Activated T-cell treated with anti-CD3 and anti-CD28 coated beads, Interleukin-2, amount 50 U/mL, for 4 hours (primary cell): ENCODE data around the gene DSC2. TPM values are rescaled to one million over a fixed set of nuclear protein-coding genes. Genes with fewer than 3 reads are reported as not detected.
"Not testable (repeated sequence)": the region's sequence is repeated elsewhere in the genome, so short reads cannot be mapped to it uniquely, and the experiment has no call there.

ENCODE experiments used
- ATAC-seq, 2 donors: fragments of 200-7000 bp; cut with Tn5 transposase; one replicate each; pipeline ENCODE4 v1.10.0; 2021
- DNase-seq: peaks from one replicate; pipeline ENCODE4 v3.0.0-alpha.2; 2020
- H3K27me3 Mint-ChIP-seq: one replicate; pipeline ENCODE4 v1.8.0; 2021; ENCODE audit warnings: low read depth, mixed read lengths
- H3K36me3 Mint-ChIP-seq: one replicate; pipeline ENCODE4 v1.8.0; 2022; ENCODE audit warnings: mixed read lengths; ENCODE audit not compliant: insufficient read depth
- H3K4me1 Mint-ChIP-seq: one replicate; pipeline ENCODE4 v1.8.0; 2021; ENCODE audit warnings: low read depth, mixed read lengths
- H3K4me3 Mint-ChIP-seq: one replicate; pipeline ENCODE4 v1.8.0; 2021; ENCODE audit warnings: mild to moderate bottlenecking, moderate library complexity, mixed read lengths
- H3K9me3 Mint-ChIP-seq: one replicate; pipeline ENCODE4 v1.8.0; 2021; ENCODE audit warnings: mixed read lengths
- total RNA-seq, 3 donors: library from RNA; stranded (reverse); gene quantifications; one replicate each; pipeline ENCODE4 v1.2.1, GENCODE V29; 2021

The DSC2 gene
- total RNA-seq, 3 donors from 2014 or later: 0.08 to 0.11 (median 0.10) TPM

GRCh38 chr18:31044926-31045325 is 57.3 kb downstream of the DSC2 start:
- peaks cover 6% of the 10 kb centered on the region for H3K9me3 Mint-ChIP-seq
- peaks cover 36% of the 10 kb centered on the region for H3K27me3 Mint-ChIP-seq
- DNase-seq: no peak
- H3K36me3 Mint-ChIP-seq: no peaks in the 10 kb centered on the region
- H3K4me3 Mint-ChIP-seq: no peak overlapping the region
- ATAC-seq: no peak
- peaks cover 3% of the 10 kb centered on the region for H3K4me1 Mint-ChIP-seq

- H3K4me1 Mint-ChIP-seq: peaks cover 3% of the 10 kb centered on the region
- peaks cover 39% of the 10 kb centered on the region for H3K27me3 Mint-ChIP-seq
- no peaks in the 10 kb centered on the region for H3K36me3 Mint-ChIP-seq
- DNase-seq (no peak), ATAC-seq (no peak)
- H3K4me3 Mint-ChIP-seq: no peak overlapping the region
- H3K9me3 Mint-ChIP-seq: peaks cover 6% of the 10 kb centered on the region
Observed at GRCh38 chr18:31043709-31044108, 58.5 kb downstream of the DSC2 start.

- Mint-ChIP-seq H3K9me3 (peaks cover under 1% of the 10 kb centered on the region), H3K36me3 (no peaks in the 10 kb centered on the region), H3K4me3 (peak within 1 kb of the TSS; percentile 26), H3K4me1 (peaks cover 3% of the 10 kb centered on the region), H3K27me3 (peaks cover 43% of the 10 kb centered on the region)
- no peak for DNase-seq
- peak in 1 of 2 donors; percentile 27 for ATAC-seq
Observed at GRCh38 chr18:31042406-31043181, 59.6 kb downstream of the DSC2 start, which contains the start of gene DSC3. Gene DSC3, minus strand, starts transcription at chr18:31042742. Its CDS starts 82 bp downstream, at chr18:31042660.

- Mint-ChIP-seq H3K4me1 (peaks cover 3% of the 10 kb centered on the region), H3K4me3 (no peak overlapping the region), H3K36me3 (no peaks in the 10 kb centered on the region), H3K9me3 (no peaks in the 10 kb centered on the region), H3K27me3 (peaks cover 43% of the 10 kb centered on the region)
- DNase-seq (no peak), ATAC-seq (peak in 1 of 2 donors; percentile 34)
Observed at GRCh38 chr18:31042084-31042405, 60.2 kb downstream of the DSC2 start.

GRCh38 chr18:31041271-31042083 is 60.7 kb downstream of the DSC2 start:
- H3K27me3 Mint-ChIP-seq: peaks cover 43% of the 10 kb centered on the region
- H3K4me3 Mint-ChIP-seq: peak overlapping the region; percentile 26
- ATAC-seq: peak; percentile 25 to 30

GRCh38 chr18:31040686-31041270 is 61.4 kb downstream of the DSC2 start:
- Mint-ChIP-seq H3K36me3 (no peaks in the 10 kb centered on the region), H3K4me3 (no peak overlapping the region), H3K4me1 (peaks cover 3% of the 10 kb centered on the region), H3K27me3 (peaks cover 40% of the 10 kb centered on the region), H3K9me3 (no peaks in the 10 kb centered on the region)
- DNase-seq: no peak
- no peak for ATAC-seq

More at GRCh38 chr18:31041271-31042083, 60.7 kb downstream of the DSC2 start:
- no peaks in the 10 kb centered on the region for H3K9me3 Mint-ChIP-seq
- H3K4me1 Mint-ChIP-seq: peaks cover 3% of the 10 kb centered on the region
- H3K36me3 Mint-ChIP-seq: no peaks in the 10 kb centered on the region
- DNase-seq: no peak

- H3K9me3 Mint-ChIP-seq: no peaks in the 10 kb centered on the region
- peaks cover 39% of the 10 kb centered on the region for H3K27me3 Mint-ChIP-seq
- no peak for ATAC-seq
Observed at GRCh38 chr18:31039426-31039825, 62.8 kb downstream of the DSC2 start.

GRCh38 chr18:31037686-31038085 is 64.5 kb downstream of the DSC2 start:
- not testable (repeated sequence) for H3K4me3 Mint-ChIP-seq, H3K9me3 Mint-ChIP-seq, H3K36me3 Mint-ChIP-seq, DNase-seq, H3K4me1 Mint-ChIP-seq, ATAC-seq
- peaks cover 26% of the 10 kb centered on the region for H3K27me3 Mint-ChIP-seq

More at GRCh38 chr18:31039426-31039825, 62.8 kb downstream of the DSC2 start:
- H3K4me3 Mint-ChIP-seq: no peak overlapping the region
- no peaks in the 10 kb centered on the region for H3K36me3 Mint-ChIP-seq
- H3K4me1 Mint-ChIP-seq: peaks cover 3% of the 10 kb centered on the region
- DNase-seq: no peak

- Mint-ChIP-seq H3K27me3 (peaks cover 6% of the 10 kb centered on the region), H3K4me1 (no peaks in the 10 kb centered on the region), H3K9me3 (no peaks in the 10 kb centered on the region), H3K4me3 (no peak overlapping the region), H3K36me3 (no peaks in the 10 kb centered on the region)
- DNase-seq (no peak), ATAC-seq (no peak)
Observed at GRCh38 chr18:31034541-31034940, 67.7 kb downstream of the DSC2 start.

- Mint-ChIP-seq H3K4me3 (no peak overlapping the region), H3K27me3 (no peaks in the 10 kb centered on the region), H3K9me3 (peaks cover 4% of the 10 kb centered on the region), H3K4me1 (no peaks in the 10 kb centered on the region), H3K36me3 (no peaks in the 10 kb centered on the region)
- no peak for ATAC-seq
- DNase-seq: no peak
Observed at GRCh38 chr18:31030574-31031278, 71.5 kb downstream of the DSC2 start.

GRCh38 chr18:31015715-31016434 is 86.3 kb downstream of the DSC2 start:
- Mint-ChIP-seq H3K4me1 (no peaks in the 10 kb centered on the region), H3K9me3 (no peaks in the 10 kb centered on the region), H3K36me3 (no peaks in the 10 kb centered on the region), H3K27me3 (no peaks in the 10 kb centered on the region), H3K4me3 (no peak overlapping the region)
- no peak for DNase-seq
- no peak for ATAC-seq

- H3K4me3 Mint-ChIP-seq: not testable (repeated sequence)
Observed at GRCh38 chr18:31011455-31011854, 90.8 kb downstream of the DSC2 start.

GRCh38 chr18:31010601-31011000 is 91.6 kb downstream of the DSC2 start:
- no peaks in the 10 kb centered on the region for H3K27me3 Mint-ChIP-seq
- DNase-seq (no peak), ATAC-seq (no peak)
- H3K4me3 Mint-ChIP-seq: no peak overlapping the region
- H3K9me3 Mint-ChIP-seq: no peaks in the 10 kb centered on the region
- H3K4me1 Mint-ChIP-seq: no peaks in the 10 kb centered on the region
- H3K36me3 Mint-ChIP-seq: no peaks in the 10 kb centered on the region

More at GRCh38 chr18:31011455-31011854, 90.8 kb downstream of the DSC2 start:
- not testable (repeated sequence) for H3K27me3 Mint-ChIP-seq, H3K9me3 Mint-ChIP-seq, H3K36me3 Mint-ChIP-seq, DNase-seq, ATAC-seq, H3K4me1 Mint-ChIP-seq
